ENCODE measurements around the gene SP9. TPM values are rescaled to one million over a fixed set of nuclear protein-coding genes. Genes with fewer than 3 reads are reported as not detected.
A peak's percentile ranks its signal among the peaks of the same experiment; 100 is the strongest.

The SP9 gene
- total RNA-seq, 1 donor from 2014 or later, result not detected

GRCh38 chr2:174333372-174334277 lies 1.1 kb upstream of the SP9 start:
- DNase-seq (ENCODE audit: low spot score), result no peak

GRCh38 chr2:174334278-174334715 lies 457 bp upstream of the SP9 start:
- no peak for DNase-seq (ENCODE audit: low spot score)

- no peak for DNase-seq (ENCODE audit: low spot score)
These were observed 667 bp downstream of the SP9 start for GRCh38 chr2:174335254-174335987.

GRCh38 chr2:174335988-174336500 lies 1.3 kb downstream of the SP9 start:
- no peak for DNase-seq (ENCODE audit: low spot score)

GRCh38 chr2:174336501-174337336 lies 2.0 kb downstream of the SP9 start:
- no peak for DNase-seq (ENCODE audit: low spot score)

GRCh38 chr2:174337337-174338146 lies 2.8 kb downstream of the SP9 start:
- no peak for DNase-seq (ENCODE audit: low spot score)

- DNase-seq (ENCODE audit: low spot score), result no peak
These were observed 3.4 kb downstream of the SP9 start for GRCh38 chr2:174338147-174338605.

GRCh38 chr2:174338671-174339560 lies 4.2 kb downstream of the SP9 start:
- no peak for DNase-seq (ENCODE audit: low spot score)

GRCh38 chr2:174339561-174340399 lies 5.0 kb downstream of the SP9 start:
- no peak for DNase-seq (ENCODE audit: low spot score)

- no peak for DNase-seq (ENCODE audit: low spot score)
These were observed 5.9 kb downstream of the SP9 start for GRCh38 chr2:174340400-174341292.

- peak; percentile 90 for DNase-seq (ENCODE audit: low spot score)
These were observed 6.7 kb downstream of the SP9 start for GRCh38 chr2:174341293-174341994.

- DNase-seq (ENCODE audit: low spot score), result no peak
These were observed 7.4 kb downstream of the SP9 start for GRCh38 chr2:174341995-174342685.

- DNase-seq (ENCODE audit: low spot score), result no peak
These were observed 8.1 kb downstream of the SP9 start for GRCh38 chr2:174342686-174343342.

- DNase-seq (ENCODE audit: low spot score), result no peak
These were observed 8.5 kb downstream of the SP9 start for GRCh38 chr2:174343343-174343622.

- DNase-seq (ENCODE audit: low spot score), result no peak
These were observed 9.1 kb downstream of the SP9 start for GRCh38 chr2:174343623-174344455.
